ENCODE data around the gene TIMM22. TPM values are rescaled to one million over a fixed set of nuclear protein-coding genes. Genes with fewer than 3 reads are reported as not detected.
A peak's percentile ranks its signal among the peaks of the same experiment; 100 is the strongest.
"Not testable (repeated sequence)": the region's sequence is repeated elsewhere in the genome, so short reads cannot be mapped to it uniquely, and the experiment has no call there.

Gene TIMM22
- total RNA-seq, 1 donor from 2014 or later = 15.1 TPM

GRCh38 chr17:971861-972260, 25.1 kb upstream of the TIMM22 start:
- not testable (repeated sequence) for DNase-seq (ENCODE audit: low read depth in 2 of 2)

DNA sequence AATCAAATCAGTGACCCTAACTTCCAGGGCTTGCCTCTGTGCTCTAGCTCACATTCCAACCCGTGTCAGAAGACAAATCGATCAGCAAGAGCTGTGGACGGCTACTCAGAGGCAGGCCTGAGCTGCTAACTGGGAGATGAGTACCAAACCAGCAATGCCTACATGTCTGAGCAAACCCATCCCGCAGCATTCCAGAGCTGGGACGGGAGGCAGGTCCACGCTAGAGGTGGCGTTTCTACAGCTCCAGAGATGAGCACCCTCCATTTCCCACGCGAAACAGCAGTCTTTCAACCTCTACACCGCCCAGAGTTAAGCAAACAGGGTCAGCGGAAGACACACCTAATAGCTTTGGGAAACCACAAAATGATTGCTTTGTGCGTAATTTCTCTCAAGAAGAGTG, 23.9 kb upstream of the TIMM22 start:
- DNase-seq (ENCODE audit: low read depth in 2 of 2) = peak in 1 of 2 donors; percentile 50

DNA sequence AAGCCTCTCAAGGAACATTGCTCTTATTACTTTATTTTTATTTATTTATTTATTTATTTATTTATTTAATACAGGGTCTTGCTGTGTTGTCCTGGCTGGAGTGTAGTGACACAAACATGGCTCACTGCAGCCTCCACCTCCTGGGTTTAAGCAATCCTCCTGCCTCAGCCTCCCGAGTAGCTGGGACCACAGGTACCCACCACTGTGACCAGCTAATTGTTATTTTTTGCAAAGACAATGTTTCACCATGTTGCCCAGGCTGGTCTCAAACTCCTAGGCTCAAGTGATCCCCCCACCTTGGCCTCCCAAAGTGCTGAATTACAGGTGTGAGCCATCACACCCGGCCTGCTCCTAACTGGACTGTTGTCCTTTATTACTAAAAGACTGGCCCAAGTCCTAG, 22.2 kb upstream of the TIMM22 start:
- not testable (repeated sequence) for DNase-seq (ENCODE audit: low read depth in 2 of 2)

- no peak for DNase-seq (ENCODE audit: low read depth in 2 of 2)
Observed at GRCh38 chr17:975371-975915, 21.5 kb upstream of the TIMM22 start.

- DNase-seq (ENCODE audit: low read depth in 2 of 2) = no peak
Observed at GRCh38 chr17:976312-976711, 20.6 kb upstream of the TIMM22 start.

GRCh38 chr17:977166-977565, 19.8 kb upstream of the TIMM22 start:
- peak in 1 of 2 donors; percentile 59 for DNase-seq (ENCODE audit: low read depth in 2 of 2)

DNA sequence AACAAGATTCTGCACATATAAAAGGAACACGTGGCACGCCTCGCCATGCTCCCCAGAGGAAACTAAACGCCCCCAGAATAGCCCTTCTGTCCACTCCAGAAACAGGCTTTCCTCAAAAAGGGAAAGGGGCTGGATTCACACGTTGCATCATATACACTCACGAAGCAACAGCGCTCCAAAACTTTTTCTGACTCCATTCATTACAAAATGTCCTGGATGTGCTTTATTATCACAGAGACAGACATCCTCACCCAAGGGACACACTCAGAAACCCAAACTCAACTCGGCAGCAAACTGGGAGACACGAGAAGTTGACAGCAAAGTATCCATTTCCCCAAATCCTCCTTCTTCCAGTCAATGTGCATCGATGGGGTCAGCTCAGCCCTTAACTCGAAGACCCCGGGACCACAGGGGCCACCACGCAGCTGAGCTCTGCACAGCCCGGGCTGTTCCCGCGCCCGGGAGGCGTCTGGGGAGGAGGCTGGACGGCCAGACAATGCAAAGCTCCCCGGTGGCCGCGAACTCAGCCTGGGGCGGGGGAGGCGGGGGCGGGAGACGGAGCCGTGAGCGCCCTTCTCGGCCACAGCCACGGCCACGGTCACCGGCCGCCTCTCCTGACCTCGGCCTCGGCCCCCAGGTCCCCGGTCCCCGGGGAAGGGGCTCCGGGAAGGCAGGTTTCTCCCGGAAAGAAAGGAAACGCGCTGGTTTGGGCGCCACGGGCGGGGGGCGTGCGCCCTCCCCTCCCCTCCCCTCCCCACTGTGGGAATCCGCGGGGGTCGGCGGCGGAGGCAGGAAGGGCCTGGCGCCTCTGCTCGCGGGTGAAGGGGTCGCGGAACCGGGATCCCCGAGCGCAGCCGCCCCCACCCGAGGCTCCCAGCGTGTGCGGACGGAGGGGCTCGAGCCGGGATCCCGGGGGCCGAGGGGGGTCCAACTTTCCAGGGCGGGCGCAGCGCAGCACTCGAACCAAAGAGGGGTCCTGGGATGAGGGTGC, 18.5 kb upstream of the TIMM22 start:
- DNase-seq (ENCODE audit: low read depth in 2 of 2) = peak in 1 of 2 donors; percentile 60

GRCh38 chr17:979212-979538, 17.8 kb upstream of the TIMM22 start:
- no peak for DNase-seq (ENCODE audit: low read depth in 2 of 2)

- peak; percentile 82 to 92 for DNase-seq (ENCODE audit: low read depth in 2 of 2)
Observed at GRCh38 chr17:979539-980405, 17.2 kb upstream of the TIMM22 start, which contains the start of gene NXN. NXN (minus strand) TSS chr17:979776.

DNA sequence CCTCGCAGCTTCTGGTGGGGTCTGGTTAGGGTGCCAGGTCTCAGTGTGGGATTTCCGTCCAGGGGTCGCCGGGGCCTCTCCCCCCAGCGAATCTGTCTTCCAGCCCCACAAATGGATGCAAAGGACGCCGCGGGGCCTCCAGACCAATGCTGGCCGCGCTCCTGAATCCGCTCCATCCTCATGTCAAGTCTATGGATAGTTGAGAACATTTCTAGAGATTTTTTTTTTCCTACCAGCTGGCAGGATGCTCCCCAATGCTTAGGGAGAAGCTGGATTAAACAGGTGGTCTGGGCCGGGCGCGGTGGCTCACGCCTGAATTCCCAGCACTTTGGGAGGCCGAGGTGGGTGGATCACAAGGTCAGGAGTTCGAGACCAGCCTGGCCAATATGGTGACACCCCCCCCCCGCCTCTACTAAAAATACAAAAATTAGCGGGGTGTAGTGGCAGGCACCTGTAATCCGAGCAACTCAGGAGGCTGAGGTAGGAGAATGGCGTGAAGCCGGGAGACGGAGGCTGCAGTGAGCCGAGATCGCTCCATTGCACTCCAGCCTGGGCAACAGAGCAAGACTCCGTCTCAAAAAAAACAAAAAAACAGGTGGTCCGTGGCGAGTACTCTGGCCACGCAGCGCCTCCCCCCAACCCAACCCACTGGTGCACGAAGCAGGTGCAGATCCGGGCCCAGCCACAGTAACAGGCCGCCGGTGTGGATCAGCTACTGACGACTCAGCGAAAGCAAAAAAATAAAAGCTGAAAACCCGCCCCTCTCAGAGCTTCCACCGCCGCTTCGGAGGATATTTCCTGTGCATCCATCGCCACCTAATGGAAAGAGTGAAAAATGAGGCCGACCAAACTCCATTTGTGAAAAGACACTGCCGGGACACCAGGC, 16.3 kb upstream of the TIMM22 start:
- DNase-seq (ENCODE audit: low read depth in 2 of 2) = peak; percentile 86 to 93

- no peak for DNase-seq (ENCODE audit: low read depth in 2 of 2)
Observed at GRCh38 chr17:981292-981658, 15.7 kb upstream of the TIMM22 start.

DNA sequence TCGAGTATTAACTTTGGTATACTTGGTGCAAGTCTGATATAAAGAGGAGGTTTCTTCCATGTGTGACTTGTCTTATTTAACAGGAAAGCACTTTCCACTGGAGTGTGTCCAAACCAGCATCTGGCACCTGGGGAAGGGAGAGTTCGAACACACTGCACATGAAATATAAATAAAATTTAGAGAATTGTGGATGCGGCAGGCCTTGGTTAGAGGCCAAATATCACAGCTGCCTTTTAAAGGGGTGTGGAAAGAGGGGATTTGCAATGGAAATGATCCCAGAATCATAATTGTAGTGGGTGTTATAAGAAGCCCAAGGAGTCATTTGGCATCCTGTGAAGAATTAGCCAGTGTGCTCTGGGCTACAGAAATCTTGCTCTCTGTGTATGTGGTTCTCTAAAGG, 13.0 kb upstream of the TIMM22 start:
- no peak for DNase-seq (ENCODE audit: low read depth in 2 of 2)

DNA sequence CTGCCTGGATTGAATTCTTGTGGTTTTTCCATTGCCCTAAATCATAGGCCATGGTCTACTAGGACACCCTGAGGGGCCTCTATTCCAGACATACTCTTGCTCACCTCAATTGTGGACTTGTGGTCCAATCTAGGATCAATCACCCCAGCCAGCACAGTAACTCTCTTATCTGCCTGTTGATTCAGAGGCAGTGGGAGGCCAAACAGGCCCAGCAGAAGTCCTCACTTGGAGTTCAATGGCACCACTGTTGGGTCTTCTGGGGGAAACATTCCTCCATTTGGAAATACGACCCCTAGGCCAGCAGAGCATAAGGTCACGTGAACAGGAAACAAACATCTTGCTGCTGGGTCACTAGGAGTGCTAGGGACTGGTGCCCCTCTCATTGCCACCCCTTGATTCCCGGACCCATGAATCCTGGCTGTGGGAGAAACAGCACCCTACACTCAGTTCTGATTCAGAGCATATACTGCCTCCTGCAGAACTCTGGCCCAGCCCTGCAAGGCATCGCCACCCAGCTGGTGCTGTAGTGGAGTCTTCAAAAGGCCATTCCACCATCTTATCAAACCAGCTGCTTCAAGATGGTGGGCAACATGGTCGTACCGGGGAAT, 10.5 kb upstream of the TIMM22 start:
- DNase-seq (ENCODE audit: low read depth in 2 of 2) = no peak

DNA sequence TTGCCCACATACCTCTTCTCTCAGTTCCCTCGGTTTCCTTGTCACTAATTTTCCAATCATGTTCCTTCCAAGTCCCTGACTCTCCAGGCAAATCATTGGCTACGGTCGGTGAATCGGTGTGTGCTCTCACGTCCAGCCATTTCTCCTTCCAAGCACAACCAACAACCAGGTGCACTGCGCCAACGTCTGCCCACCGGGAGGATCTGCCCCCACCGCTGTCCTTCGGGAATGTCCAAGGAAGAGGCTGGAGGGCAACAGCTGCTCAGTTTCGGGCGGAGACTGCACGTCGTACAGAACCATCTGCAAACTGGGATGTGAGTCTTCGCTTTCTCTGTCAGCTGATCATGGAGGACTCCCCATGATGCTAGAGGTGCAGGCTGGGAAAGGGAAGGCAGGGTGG, 9.0 kb upstream of the TIMM22 start:
- no peak for DNase-seq (ENCODE audit: low read depth in 2 of 2)

DNA sequence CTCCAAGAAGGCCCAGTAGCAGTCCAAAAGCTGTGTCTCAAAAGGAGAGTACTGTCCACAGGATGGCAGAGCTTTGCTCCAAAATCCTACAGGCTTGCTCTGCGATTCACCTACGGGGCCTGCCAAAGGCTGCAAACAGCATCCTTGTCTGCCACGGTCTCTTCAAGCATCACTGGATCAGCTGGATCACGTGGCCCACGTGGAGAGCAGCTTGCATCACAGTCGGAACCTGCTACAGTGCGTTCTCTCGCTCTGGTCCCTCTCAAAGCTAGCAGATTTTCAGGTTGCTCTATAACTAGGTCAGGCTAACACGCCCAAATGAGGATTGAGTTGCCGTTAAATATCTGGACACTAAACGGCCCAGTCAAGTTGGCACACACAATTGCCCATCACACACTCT, 8.4 kb upstream of the TIMM22 start:
- no peak for DNase-seq (ENCODE audit: low read depth in 2 of 2)

- DNase-seq (ENCODE audit: low read depth in 2 of 2) = no peak
Observed at GRCh38 chr17:992933-993332, 4.0 kb upstream of the TIMM22 start.

GRCh38 chr17:995324-995723, 1.6 kb upstream of the TIMM22 start:
- DNase-seq (ENCODE audit: low read depth in 2 of 2) = not testable (repeated sequence)

- no peak for DNase-seq (ENCODE audit: low read depth in 2 of 2)
Observed at GRCh38 chr17:998111-998510, 1.2 kb downstream of the TIMM22 start.

DNA sequence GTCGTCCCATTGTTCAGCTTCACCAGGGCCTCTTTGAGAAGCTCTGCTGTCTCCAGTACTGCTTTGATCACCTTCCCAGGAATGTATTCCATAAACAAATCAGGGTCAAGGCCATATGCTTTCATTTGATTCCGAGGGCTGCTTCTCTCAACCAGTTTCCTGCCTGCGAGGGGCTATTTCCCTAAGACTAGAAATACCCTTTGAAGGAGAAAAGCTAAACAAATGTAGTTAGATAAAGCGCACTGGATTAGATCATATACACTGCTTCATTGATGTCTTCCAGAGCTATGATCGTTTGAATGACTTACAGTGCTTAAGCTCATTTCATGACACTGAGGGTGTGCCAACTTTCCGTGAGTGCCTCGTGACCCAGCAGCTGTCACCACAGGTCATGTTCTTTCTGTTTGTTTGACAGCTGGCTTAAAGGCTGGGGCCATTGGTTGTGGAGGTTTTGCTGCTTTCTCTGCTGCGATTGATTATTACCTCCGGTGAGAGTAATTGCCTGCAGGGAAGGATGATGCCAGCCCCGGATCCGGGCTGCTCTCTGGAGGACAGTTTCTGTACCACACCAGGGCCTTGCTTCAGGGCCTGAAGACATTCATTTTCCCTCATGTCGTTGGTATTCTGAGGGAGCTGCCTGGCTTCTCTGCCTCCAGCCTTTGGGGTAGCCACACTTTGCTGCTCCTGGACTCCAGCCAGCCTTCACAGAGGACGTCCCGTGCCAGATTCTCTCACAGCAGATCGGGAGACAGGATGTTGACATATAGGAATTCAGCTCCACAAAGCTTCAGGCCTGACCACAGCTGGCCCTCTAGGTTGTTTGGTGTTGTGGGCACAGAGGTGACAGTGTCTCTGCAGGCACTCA, 3.9 kb downstream of the TIMM22 start:
- DNase-seq (ENCODE audit: low read depth in 2 of 2) = peak; percentile 83 to 93
